GM12872 (cell line): Measurements from ENCODE around the gene RALGPS1.

Source experiments
- TF ChIP-seq, protein P1 (sequence below): IDR thresholded peaks from 3 replicates; pipeline ENCODE4 v1.5.1; 2011; ENCODE audit warnings: low read depth, mild to moderate bottlenecking, low read length, moderate library complexity; ENCODE audit not compliant: insufficient read depth

RALGPS1 gene

DNA sequence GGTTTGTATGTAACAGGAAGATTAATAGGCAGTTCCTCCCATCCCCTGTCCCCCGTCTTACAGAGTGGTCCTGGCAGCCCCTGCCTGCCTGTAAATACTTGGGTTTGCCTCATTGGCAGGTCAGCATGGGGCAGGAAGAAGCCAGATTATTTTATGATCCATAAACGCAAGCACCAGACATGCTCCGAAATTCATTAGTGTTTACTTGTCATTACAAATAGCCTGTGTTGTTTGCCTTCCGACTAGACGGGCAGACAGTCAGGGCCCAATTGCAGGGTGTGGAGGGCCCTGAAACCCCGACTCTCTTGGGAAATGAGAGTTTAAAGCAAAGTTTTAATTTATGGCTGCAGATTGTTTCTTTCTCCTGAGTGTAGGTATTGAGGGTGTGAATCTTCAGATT lies 97.2 kb downstream of the RALGPS1 start:
- TF ChIP-seq, protein P1, sequence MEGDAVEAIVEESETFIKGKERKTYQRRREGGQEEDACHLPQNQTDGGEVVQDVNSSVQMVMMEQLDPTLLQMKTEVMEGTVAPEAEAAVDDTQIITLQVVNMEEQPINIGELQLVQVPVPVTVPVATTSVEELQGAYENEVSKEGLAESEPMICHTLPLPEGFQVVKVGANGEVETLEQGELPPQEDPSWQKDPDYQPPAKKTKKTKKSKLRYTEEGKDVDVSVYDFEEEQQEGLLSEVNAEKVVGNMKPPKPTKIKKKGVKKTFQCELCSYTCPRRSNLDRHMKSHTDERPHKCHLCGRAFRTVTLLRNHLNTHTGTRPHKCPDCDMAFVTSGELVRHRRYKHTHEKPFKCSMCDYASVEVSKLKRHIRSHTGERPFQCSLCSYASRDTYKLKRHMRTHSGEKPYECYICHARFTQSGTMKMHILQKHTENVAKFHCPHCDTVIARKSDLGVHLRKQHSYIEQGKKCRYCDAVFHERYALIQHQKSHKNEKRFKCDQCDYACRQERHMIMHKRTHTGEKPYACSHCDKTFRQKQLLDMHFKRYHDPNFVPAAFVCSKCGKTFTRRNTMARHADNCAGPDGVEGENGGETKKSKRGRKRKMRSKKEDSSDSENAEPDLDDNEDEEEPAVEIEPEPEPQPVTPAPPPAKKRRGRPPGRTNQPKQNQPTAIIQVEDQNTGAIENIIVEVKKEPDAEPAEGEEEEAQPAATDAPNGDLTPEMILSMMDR = no peak

DNA sequence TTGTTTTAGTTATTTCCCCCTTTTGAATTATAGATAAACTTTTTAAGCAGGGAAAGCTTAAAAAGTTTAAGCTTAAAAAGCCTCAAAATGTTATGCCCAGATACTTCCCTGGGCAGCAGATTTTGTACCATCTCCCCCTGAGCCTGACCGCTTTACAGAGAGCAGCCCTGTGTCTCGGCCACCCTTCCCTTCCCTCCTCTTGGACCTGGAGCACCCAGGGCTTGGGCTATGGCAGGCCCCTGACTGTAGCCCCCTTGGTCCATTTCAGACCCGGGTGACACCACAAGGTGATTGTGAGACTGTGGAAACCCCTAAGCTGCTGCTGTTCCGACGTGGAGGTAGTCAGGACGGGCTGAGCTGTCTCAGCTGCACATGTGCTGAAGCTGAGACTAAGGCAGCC lies 97.7 kb downstream of the RALGPS1 start:
- TF ChIP-seq, protein P1 = no peak

DNA sequence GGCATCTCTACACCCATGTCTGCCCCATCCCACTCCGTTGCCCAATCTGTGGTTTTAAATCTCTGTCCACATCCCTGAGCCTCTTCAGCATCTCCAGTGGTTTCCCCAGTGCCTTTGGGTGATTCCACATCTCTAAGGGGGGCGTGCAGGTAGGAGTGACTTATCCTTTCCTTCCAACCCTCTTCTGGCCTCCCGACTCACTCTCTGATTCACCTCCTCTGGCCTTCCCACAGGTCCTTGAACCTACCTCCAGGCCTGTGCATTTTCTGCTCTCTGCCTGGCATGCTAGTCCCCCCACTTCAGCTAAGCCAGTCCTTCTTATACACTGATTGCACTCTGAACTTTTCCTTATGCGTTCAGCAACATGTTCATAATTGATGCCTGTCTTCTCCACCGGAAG lies 99.0 kb downstream of the RALGPS1 start:
- TF ChIP-seq, protein P1 = no peak

DNA sequence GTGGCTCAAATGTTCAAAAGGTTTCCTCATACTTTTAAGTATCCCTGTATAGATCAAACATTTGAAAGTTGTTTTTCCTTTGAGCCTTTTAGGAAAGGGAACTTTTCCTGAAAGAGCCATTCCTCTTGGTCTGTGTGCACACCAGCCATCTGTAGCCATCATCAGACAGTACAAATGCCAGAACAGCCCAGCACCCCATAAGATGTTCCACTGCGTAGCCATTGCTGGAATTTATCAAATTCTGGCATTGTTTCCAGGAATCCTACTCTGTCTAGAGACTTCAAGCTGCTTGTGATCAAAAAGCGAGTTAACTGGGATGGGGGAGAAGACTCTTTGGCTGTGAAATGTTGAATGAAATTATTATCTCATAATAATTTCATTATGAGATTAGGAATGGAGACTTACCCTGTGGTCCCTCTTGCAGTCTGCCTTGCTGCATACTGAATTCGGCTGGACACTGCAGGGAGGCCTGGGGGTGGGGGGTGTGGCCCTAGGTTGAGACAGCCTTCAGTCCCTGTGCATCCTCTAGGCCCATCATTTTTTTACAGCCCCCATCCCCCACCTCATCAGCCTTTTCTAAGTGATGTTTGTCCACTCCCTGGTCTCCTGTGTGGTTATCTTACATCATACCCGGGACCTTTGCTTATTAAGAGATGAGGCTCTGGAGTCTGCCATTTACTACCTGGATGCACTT lies 99.8 kb downstream of the RALGPS1 start:
- TF ChIP-seq, protein P1 = no peak

DNA sequence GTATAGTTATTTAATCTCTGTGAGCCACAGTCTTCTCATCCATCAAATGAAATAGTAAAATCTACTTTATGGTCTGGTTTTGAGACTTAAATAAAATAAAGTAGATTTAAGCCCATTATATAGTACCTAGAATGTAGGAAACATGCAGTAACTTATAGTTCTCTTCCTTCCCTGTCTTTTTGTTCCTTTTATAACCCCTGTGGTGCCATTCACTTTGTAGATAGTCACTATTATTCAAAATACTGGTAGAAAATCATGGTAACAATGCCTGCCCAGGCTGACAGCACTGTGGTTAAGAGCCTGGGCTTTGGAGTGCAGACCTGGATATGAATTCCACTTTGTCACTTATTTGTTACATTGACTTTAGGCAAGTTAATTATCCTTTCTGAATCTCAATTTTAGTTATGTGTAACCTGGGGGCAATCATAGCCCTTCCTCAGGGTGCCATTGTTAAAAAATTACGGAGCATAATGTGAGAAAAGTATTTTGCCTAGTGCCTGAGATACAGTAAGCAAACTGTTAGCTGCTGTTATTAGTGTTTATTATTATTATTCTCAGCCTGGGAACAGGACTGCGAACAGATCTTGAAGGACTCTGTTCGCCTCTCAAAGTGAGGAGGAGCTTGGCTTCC lies 100.4 kb downstream of the RALGPS1 start:
- TF ChIP-seq, protein P1 = no peak

DNA sequence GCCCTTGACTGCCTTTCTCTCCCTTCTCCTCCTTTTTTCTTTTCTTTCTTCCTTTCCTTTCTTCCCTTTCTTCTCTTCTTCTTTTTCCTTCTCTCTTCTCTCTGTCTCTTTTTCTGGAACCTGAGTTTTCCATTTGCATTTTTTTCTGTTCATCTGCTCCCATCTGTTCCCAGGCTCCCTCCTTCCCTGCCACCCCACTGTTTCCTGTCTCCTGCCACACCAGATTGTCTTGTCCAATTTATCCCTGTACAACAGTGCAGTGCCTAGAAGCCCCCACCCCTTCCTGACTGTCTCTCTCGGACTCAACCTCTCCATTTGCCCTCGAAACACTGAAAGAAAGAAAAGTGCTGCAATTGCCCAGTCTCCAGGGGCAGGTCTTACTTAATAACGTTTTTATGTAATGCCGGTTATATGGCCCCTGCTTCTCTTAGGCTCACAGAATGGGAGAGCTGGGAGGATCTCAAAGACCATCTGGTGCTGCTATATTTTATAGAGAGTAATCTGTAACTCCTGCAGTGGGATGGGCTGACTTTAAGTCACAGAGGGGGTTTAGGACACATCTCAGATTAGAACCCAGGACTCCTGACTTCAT lies 101.4 kb downstream of the RALGPS1 start:
- TF ChIP-seq, protein P1 = no peak

DNA sequence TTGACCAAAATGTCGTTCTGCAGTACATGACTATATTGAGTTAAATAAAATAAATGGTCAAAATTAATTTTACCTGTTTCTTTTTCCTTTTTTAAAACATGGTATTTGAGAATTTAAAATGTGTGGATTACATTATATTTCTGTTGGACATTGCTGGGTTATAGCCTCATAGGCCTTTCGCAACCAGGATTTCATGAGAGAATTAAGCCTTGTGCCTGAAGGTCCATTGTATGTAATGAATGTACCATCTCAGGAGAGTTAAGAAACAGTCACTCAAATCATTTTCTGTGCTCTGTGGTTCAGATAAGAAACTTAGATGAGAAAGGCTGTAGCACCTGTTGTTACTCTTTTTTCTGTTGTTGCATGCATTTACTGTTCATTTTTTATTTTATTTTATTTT lies 104.4 kb downstream of the RALGPS1 start:
- TF ChIP-seq, protein P1 = no peak
